Measurements from ENCODE around the gene MAEL. TPM values are rescaled to one million over a fixed set of nuclear protein-coding genes. Genes with fewer than 3 reads are reported as not detected.

MAEL gene
- total RNA-seq, 1 experiment from 2014 or later: 0.26 TPM

- TF ChIP-seq IRF2 (CRISPR knock-in tag; IDR thresholded peaks at IDR 0.05; ENCODE audit: borderline replicate concordance, low read depth) (no peak), E2F4 (CRISPR knock-in tag; IDR thresholded peaks at IDR 0.05; ENCODE audit: borderline replicate concordance, low read depth) (no peak), PRDM15 (CRISPR knock-in tag; IDR thresholded peaks at IDR 0.05) (no peak), USF1 (CRISPR knock-in tag; IDR thresholded peaks at IDR 0.05) (no peak)
These were observed 38.0 kb upstream of the MAEL start (continued) for GRCh38 chr1:166951050-166951449.

- ATAC-seq (peak; percentile 81), DNase-seq (ENCODE audit: low spot score) (no peak)
- H3K9me3 Mint-ChIP-seq: no peaks in the 10 kb centered on the region
- no peaks in the 10 kb centered on the region for H3K36me3 Mint-ChIP-seq
- POLR2A ChIA-PET: no interaction called here
- no peak overlapping the region for H3K4me3 Mint-ChIP-seq
- TF ChIP-seq SMAD3 (CRISPR knock-in tag; IDR thresholded peaks at IDR 0.05; ENCODE audit: borderline replicate concordance) (no peak), MYBL2 (CRISPR knock-in tag; IDR thresholded peaks at IDR 0.05) (no peak), IRF1 (CRISPR knock-in tag; IDR thresholded peaks at IDR 0.05) (no peak), CREB1 (CRISPR knock-in tag; IDR thresholded peaks at IDR 0.05) (no peak)
- H3K27ac Mint-ChIP-seq: no peak overlapping the region
- H3K4me1 Mint-ChIP-seq: peaks cover 30% of the 10 kb centered on the region
- H3K27me3 Mint-ChIP-seq (ENCODE audit: low read depth): peaks cover 31% of the 10 kb centered on the region
- CTCF ChIA-PET: no interaction called here
These were observed 36.9 kb upstream of the MAEL start for GRCh38 chr1:166952002-166952746.

- DNase-seq (ENCODE audit: low spot score) (no peak), ATAC-seq (no peak)
- Mint-ChIP-seq H3K27ac (no peak overlapping the region), H3K4me3 (no peak overlapping the region), H3K4me1 (peaks cover 30% of the 10 kb centered on the region), H3K36me3 (no peaks in the 10 kb centered on the region), H3K9me3 (no peaks in the 10 kb centered on the region), H3K27me3 (ENCODE audit: low read depth) (peaks cover 20% of the 10 kb centered on the region)
- TF ChIP-seq ZSCAN18 (CRISPR knock-in tag; IDR thresholded peaks at IDR 0.05) (no peak), SMAD4 (CRISPR knock-in tag; IDR thresholded peaks at IDR 0.05) (no peak)
- CTCF ChIA-PET: no interaction called here
- POLR2A ChIA-PET: no interaction called here
These were observed 35.6 kb upstream of the MAEL start for GRCh38 chr1:166953491-166953890.

- DNase-seq (ENCODE audit: low spot score): no peak
- POLR2A ChIA-PET: no interaction called here
- CTCF ChIA-PET: no interaction called here
- TF ChIP-seq NR3C1 (CRISPR knock-in tag; conservative IDR thresholded peaks at IDR 0.05; ENCODE audit: low read depth): no peak
- no peak for TF ChIP-seq ZMAT4 (CRISPR knock-in tag; IDR thresholded peaks at IDR 0.05)
- TF ChIP-seq ESRRA (CRISPR knock-in tag; IDR thresholded peaks at IDR 0.05; ENCODE audit: borderline replicate concordance): no peak
- TF ChIP-seq CREB1 (CRISPR knock-in tag; IDR thresholded peaks at IDR 0.05): no peak
- TF ChIP-seq MAX (CRISPR knock-in tag; IDR thresholded peaks at IDR 0.05): no peak
- no peak for TF ChIP-seq FOXK1 (CRISPR knock-in tag; IDR thresholded peaks at IDR 0.05)
- no peak for TF ChIP-seq HMGA2 (CRISPR knock-in tag; IDR thresholded peaks at IDR 0.05)
- no peak for TF ChIP-seq USF1 (CRISPR knock-in tag; IDR thresholded peaks at IDR 0.05)
These were observed 32.8 kb upstream of the MAEL start for GRCh38 chr1:166956057-166956850.

More at GRCh38 chr1:166956057-166956850, 32.8 kb upstream of the MAEL start:
- Mint-ChIP-seq H3K27ac (no peak overlapping the region), H3K27me3 (ENCODE audit: low read depth) (peaks cover 17% of the 10 kb centered on the region), H3K4me3 (no peak overlapping the region), H3K36me3 (no peaks in the 10 kb centered on the region), H3K4me1 (peaks cover 13% of the 10 kb centered on the region), H3K9me3 (no peaks in the 10 kb centered on the region)
- ATAC-seq: no peak
